HG02885 (cell line): Measurements from ENCODE around the gene EVPL.
"Not testable (repeated sequence)": the region's sequence is repeated elsewhere in the genome, so short reads cannot be mapped to it uniquely, and the experiment has no call there.

Experiments used
- ATAC-seq: cut with Tn5 transposase; IDR thresholded peaks from one replicate; pipeline ENCODE4 v1.9.1; 2021; ENCODE audit warnings: mild to moderate bottlenecking; ENCODE audit not compliant: unreplicated experiment, poor library complexity

The EVPL gene

GRCh38 chr17:75975187-75975586, 51.9 kb downstream of the EVPL start:
- ATAC-seq = not testable (repeated sequence)

- ATAC-seq = no peak
Measured at GRCh38 chr17:75970626-75971025, 56.5 kb downstream of the EVPL start.

GRCh38 chr17:75970011-75970523, 57.0 kb downstream of the EVPL start:
- no peak for ATAC-seq

- not testable (repeated sequence) for ATAC-seq
Measured at GRCh38 chr17:75969044-75969443, 58.1 kb downstream of the EVPL start.

- ATAC-seq = no peak
Measured at GRCh38 chr17:75965468-75965867, 61.6 kb downstream of the EVPL start.

- no peak for ATAC-seq
Measured at GRCh38 chr17:75959839-75960511, 67.1 kb downstream of the EVPL start.

GRCh38 chr17:75959051-75959838, 67.9 kb downstream of the EVPL start:
- no peak for ATAC-seq
